Measurements from ENCODE around the gene PARD3.

- TF ChIP-seq CTCF (IDR thresholded peaks at IDR 0.05): no peak
- no peak for TF ChIP-seq POLR2A (IDR thresholded peaks at IDR 0.05)
Measured at GRCh38 chr10:34127676-34128075, 687.4 kb downstream of the PARD3 start.
